ENCODE measurements around the gene FANCD2.
A peak's percentile ranks its signal among the peaks of the same experiment; 100 is the strongest.

FANCD2 gene

GRCh38 chr3:10142707-10143560 lies 116.7 kb downstream of the FANCD2 start:
- TF ChIP-seq, protein P1, sequence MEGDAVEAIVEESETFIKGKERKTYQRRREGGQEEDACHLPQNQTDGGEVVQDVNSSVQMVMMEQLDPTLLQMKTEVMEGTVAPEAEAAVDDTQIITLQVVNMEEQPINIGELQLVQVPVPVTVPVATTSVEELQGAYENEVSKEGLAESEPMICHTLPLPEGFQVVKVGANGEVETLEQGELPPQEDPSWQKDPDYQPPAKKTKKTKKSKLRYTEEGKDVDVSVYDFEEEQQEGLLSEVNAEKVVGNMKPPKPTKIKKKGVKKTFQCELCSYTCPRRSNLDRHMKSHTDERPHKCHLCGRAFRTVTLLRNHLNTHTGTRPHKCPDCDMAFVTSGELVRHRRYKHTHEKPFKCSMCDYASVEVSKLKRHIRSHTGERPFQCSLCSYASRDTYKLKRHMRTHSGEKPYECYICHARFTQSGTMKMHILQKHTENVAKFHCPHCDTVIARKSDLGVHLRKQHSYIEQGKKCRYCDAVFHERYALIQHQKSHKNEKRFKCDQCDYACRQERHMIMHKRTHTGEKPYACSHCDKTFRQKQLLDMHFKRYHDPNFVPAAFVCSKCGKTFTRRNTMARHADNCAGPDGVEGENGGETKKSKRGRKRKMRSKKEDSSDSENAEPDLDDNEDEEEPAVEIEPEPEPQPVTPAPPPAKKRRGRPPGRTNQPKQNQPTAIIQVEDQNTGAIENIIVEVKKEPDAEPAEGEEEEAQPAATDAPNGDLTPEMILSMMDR (IDR thresholded peaks at IDR 0.05; ENCODE audit: control extremely low read depth, extremely low read depth, low read depth, missing control alignments), result no peak
- DNase-seq (ENCODE audit: extremely low spot score), result peak; percentile 30
- ChIA-PET POLR2A (no interaction called here), CTCF (interaction anchor here (2.0 kb wide), 1 partner anchor 9 kb away, joined by 7 read pairs; no protein-coding TSS in a partner anchor)

GRCh38 chr3:10145685-10146084 lies 119.4 kb downstream of the FANCD2 start:
- ChIA-PET CTCF (interaction anchor here (1.0 to 1.4 kb wide), 2 partner anchors 18 to 47 kb away, joined by 3 to 4 read pairs; no protein-coding TSS in a partner anchor), POLR2A (no interaction called here)
- DNase-seq (ENCODE audit: extremely low spot score), result no peak
- TF ChIP-seq, protein P1 (IDR thresholded peaks at IDR 0.05; ENCODE audit: control extremely low read depth, extremely low read depth, low read depth, missing control alignments), result no peak

- CTCF ChIA-PET, result interaction anchor here (1.1 kb wide), 1 partner anchor 112 kb away, joined by 3 read pairs; no protein-coding TSS in a partner anchor
Observed at GRCh38 chr3:10149226-10149625, 123.0 kb downstream of the FANCD2 start.

DNA sequence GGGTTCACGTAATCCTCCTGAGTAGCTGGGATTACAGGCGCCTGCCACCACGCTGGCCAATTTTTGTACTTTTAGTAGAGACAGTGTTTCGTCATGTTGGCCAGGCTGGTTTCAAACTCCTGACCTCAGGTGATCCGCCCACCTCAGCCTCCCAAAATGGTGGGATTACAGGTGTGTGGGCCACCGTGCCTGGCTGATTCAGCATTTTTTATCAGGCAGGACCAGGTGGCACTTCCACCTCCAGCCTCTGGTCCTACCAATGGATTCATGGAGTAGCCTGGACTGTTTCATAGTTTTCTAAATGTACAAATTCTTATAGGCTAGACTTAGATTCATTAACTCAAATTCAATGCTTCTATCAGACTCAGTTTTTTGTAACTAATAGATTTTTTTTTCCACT lies 124.8 kb downstream of the FANCD2 start:
- DNase-seq (ENCODE audit: extremely low spot score), result no peak
- POLR2A ChIA-PET, result no interaction called here
- TF ChIP-seq, protein P1 (IDR thresholded peaks at IDR 0.05; ENCODE audit: control extremely low read depth, extremely low read depth, low read depth, missing control alignments), result no peak
- CTCF ChIA-PET, result interaction anchor here (1.2 to 1.6 kb wide), 3 partner anchors 9 to 13 kb away, joined by 3 to 7 read pairs (median 6); partner anchors contain the start of gene VHL

More at GRCh38 chr3:10149226-10149625, 123.0 kb downstream of the FANCD2 start:
- TF ChIP-seq, protein P1 (IDR thresholded peaks at IDR 0.05; ENCODE audit: control extremely low read depth, extremely low read depth, low read depth, missing control alignments), result no peak
- POLR2A ChIA-PET, result no interaction called here
- DNase-seq (ENCODE audit: extremely low spot score), result no peak
